Neural cell (in vitro differentiated cells): Measurements from ENCODE around the gene EDRF1.

Source experiments
- EP300 ChIP-seq: fragments of 450-650 bp; conservative IDR thresholded peaks from 2 replicates; pipeline ENCODE4 v1.6.1; 2014; ENCODE audit warnings: antibody characterized with exemption, mild to moderate bottlenecking, moderate library complexity; ENCODE audit not compliant: poor library complexity, severe bottlenecking
- EZH2 ChIP-seq: fragments of 200-600, 300-800 bp; shearing (Covaris generic), sonication (generic); IDR thresholded peaks from 2 replicates; pipeline ENCODE4 v1.6.1; 2014; ENCODE audit warnings: antibody characterized with exemption, low read length, borderline replicate concordance, mild to moderate bottlenecking; ENCODE audit not compliant: insufficient read depth, poor library complexity, severe bottlenecking
- MXI1 ChIP-seq: fragments of 450-650 bp; conservative IDR thresholded peaks from 2 replicates; pipeline ENCODE4 v1.6.1; 2014; ENCODE audit warnings: antibody characterized with exemption, mild to moderate bottlenecking; ENCODE audit not compliant: poor library complexity, severe bottlenecking
- POLR2AphosphoS5 ChIP-seq: IDR thresholded peaks from 2 replicates; pipeline ENCODE4 v1.6.1; 2012
- SMC3 ChIP-seq: fragments of 450-650 bp; conservative IDR thresholded peaks from 2 replicates; pipeline ENCODE4 v1.6.1; 2014; ENCODE audit warnings: antibody characterized with exemption, mild to moderate bottlenecking, moderate library complexity; ENCODE audit not compliant: poor library complexity
- TAF1 ChIP-seq: IDR thresholded peaks from 2 replicates; pipeline ENCODE4 v1.6.1; 2012; ENCODE audit warnings: low read depth
- TF ChIP-seq, protein P1 (sequence below): fragments of 450-650 bp; IDR thresholded peaks from 2 replicates; pipeline ENCODE4 v1.5.1; 2014; ENCODE audit warnings: antibody characterized with exemption, mild to moderate bottlenecking, moderate library complexity; ENCODE audit not compliant: poor library complexity, severe bottlenecking
- TF ChIP-seq, protein P2 (sequence below): IDR thresholded peaks from 2 replicates; pipeline ENCODE4 v1.6.1; 2012; ENCODE audit warnings: borderline replicate concordance

DNA sequence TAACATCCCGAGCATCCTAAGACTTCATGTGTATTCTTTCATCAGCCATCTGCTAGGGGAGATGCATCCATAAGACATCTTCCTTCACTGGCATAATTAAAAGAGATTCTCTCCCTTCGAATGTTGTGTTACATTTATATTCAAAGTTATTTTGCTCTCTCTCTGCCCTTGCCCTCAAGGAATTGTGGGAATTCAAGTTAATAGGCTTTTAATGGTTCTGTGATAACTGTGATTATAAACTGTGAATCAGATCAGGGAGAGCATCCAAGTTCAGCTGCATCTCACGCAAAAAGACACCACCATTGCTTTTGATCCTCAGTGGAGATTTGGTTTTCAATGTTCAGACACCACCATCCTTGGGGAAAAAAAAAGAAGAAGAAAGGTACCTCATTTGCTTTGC, 27.3 kb upstream of the EDRF1 start:
- TF ChIP-seq POLR2AphosphoS5 = no peak
- TF ChIP-seq, protein P1, sequence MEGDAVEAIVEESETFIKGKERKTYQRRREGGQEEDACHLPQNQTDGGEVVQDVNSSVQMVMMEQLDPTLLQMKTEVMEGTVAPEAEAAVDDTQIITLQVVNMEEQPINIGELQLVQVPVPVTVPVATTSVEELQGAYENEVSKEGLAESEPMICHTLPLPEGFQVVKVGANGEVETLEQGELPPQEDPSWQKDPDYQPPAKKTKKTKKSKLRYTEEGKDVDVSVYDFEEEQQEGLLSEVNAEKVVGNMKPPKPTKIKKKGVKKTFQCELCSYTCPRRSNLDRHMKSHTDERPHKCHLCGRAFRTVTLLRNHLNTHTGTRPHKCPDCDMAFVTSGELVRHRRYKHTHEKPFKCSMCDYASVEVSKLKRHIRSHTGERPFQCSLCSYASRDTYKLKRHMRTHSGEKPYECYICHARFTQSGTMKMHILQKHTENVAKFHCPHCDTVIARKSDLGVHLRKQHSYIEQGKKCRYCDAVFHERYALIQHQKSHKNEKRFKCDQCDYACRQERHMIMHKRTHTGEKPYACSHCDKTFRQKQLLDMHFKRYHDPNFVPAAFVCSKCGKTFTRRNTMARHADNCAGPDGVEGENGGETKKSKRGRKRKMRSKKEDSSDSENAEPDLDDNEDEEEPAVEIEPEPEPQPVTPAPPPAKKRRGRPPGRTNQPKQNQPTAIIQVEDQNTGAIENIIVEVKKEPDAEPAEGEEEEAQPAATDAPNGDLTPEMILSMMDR = no peak
- no peak for TF ChIP-seq EZH2
- TF ChIP-seq, protein P2, sequence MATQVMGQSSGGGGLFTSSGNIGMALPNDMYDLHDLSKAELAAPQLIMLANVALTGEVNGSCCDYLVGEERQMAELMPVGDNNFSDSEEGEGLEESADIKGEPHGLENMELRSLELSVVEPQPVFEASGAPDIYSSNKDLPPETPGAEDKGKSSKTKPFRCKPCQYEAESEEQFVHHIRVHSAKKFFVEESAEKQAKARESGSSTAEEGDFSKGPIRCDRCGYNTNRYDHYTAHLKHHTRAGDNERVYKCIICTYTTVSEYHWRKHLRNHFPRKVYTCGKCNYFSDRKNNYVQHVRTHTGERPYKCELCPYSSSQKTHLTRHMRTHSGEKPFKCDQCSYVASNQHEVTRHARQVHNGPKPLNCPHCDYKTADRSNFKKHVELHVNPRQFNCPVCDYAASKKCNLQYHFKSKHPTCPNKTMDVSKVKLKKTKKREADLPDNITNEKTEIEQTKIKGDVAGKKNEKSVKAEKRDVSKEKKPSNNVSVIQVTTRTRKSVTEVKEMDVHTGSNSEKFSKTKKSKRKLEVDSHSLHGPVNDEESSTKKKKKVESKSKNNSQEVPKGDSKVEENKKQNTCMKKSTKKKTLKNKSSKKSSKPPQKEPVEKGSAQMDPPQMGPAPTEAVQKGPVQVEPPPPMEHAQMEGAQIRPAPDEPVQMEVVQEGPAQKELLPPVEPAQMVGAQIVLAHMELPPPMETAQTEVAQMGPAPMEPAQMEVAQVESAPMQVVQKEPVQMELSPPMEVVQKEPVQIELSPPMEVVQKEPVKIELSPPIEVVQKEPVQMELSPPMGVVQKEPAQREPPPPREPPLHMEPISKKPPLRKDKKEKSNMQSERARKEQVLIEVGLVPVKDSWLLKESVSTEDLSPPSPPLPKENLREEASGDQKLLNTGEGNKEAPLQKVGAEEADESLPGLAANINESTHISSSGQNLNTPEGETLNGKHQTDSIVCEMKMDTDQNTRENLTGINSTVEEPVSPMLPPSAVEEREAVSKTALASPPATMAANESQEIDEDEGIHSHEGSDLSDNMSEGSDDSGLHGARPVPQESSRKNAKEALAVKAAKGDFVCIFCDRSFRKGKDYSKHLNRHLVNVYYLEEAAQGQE = no peak
- TF ChIP-seq EP300 = no peak
- TF ChIP-seq SMC3 = no peak
- TF ChIP-seq TAF1 = no peak
- TF ChIP-seq MXI1 = no peak
